ENCODE data around the gene PLCXD1.
"Not testable (repeated sequence)": the region's sequence is repeated elsewhere in the genome, so short reads cannot be mapped to it uniquely, and the experiment has no call there.

- TF ChIP-seq EZH2, CTCF (IDR thresholded peaks at IDR 0.05): not testable (repeated sequence)
Measured at GRCh38 chrX:280722-281121, 459 bp upstream of the PLCXD1 start.

All from neural progenitor cell (in vitro differentiated cells).